Right ventricle myocardium superior (tissue), 1 donor: ENCODE measurements around the gene CCBE1. TPM values are rescaled to one million over a fixed set of nuclear protein-coding genes. Genes with fewer than 3 reads are reported as not detected.
"Not testable (repeated sequence)": the region's sequence is repeated elsewhere in the genome, so short reads cannot be mapped to it uniquely, and the experiment has no call there.

Source experiments
- ATAC-seq: fragments of 200-7000 bp; cut with Tn5 transposase; one replicate; pipeline ENCODE4 v1.9.1; 2020; ENCODE audit warnings: mild to moderate bottlenecking; ENCODE audit not compliant: poor library complexity
- DNase-seq: peaks from one replicate; pipeline ENCODE4 v3.0.0-alpha.2; 2020
- intact Hi-C: fragments of 100-400 bp; cut with DNase I; formaldehyde crosslinking; loops from one replicate; pipeline ENCODE4 v1.11.2; 2022
- total RNA-seq: library from RNA; stranded (reverse); fragmentation: NEBNext Ultra II Directional; extraction: Animal tissue kit (Norgen Biotek cat#: 25700); gene quantifications from one replicate; pipeline ENCODE4 v1.2.1, GENCODE V29; 2021
- donor health status: DM: no; HTN: yes; CAD: no; lungs with severe emphysema.

CCBE1 gene
- total RNA-seq, 1 donor from 2014 or later: 3.9 TPM

DNA sequence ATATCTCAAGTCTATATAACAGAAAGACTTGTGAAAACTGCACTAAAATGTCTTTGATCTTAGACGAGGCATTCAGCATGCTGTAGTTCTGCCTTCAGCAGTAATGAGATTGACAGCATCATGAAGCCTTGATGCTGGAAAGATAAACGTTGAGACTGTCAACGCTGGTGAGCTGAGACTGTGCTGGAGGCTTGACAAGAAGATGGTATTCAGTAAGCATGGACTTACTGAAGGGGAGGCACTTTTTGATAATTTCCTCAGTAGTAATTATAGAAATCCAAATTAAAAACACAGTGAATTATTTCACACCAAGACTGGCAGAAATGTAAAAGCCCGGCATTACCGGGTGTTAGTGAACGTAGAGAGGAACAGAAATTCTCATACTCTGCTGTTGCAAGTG, 162.2 kb downstream of the CCBE1 start:
- no peak for DNase-seq
- intact Hi-C loops: no loop called here
- ATAC-seq: no peak

DNA sequence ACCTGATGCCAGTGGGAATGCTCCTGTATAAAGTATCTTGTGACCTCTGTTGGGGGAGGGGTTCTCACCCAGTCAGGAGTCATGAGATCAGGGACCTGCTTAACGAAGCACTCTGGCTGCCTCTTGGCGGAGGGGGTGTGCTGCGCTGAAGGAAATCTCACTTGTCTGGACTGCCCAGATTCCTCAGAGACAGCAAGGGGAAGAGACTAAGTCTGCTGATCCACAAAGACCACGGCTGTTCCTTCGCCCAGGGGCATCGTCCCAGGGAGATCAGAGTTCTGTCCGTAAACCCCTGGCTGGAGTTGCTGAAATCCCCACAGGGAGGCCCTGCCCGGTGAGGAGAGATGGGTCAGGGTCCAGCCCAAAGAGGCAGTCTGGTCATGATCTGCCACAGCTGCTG, 168.4 kb downstream of the CCBE1 start:
- intact Hi-C loops: no loop called here
- ATAC-seq (no peak), DNase-seq (no peak)

- intact Hi-C loops: no loop called here
- ATAC-seq (no peak), DNase-seq (no peak)
These were observed 176.5 kb downstream of the CCBE1 start for GRCh38 chr18:59520562-59521355.

DNA sequence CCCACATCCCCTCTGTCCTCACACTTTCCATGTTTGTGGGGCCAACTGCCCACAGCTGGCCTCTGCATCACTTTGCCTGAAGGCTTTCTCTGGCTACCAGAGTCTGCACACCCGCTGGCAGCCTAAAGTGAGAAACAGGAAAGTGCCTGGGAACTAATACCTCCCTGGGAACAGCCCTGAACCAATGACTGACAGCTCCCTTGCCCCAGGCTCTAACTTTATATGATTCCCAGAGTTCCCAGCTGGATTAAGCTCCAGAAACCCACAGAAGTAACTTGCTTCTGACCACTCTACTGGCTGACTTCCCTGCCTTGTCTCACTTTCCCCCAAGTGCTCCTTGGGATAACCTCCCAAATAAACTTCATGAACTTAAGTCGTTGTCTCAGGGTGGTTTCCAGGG, 178.5 kb downstream of the CCBE1 start:
- DNase-seq (no peak), ATAC-seq (no peak)
- intact Hi-C loops: no loop called here

DNA sequence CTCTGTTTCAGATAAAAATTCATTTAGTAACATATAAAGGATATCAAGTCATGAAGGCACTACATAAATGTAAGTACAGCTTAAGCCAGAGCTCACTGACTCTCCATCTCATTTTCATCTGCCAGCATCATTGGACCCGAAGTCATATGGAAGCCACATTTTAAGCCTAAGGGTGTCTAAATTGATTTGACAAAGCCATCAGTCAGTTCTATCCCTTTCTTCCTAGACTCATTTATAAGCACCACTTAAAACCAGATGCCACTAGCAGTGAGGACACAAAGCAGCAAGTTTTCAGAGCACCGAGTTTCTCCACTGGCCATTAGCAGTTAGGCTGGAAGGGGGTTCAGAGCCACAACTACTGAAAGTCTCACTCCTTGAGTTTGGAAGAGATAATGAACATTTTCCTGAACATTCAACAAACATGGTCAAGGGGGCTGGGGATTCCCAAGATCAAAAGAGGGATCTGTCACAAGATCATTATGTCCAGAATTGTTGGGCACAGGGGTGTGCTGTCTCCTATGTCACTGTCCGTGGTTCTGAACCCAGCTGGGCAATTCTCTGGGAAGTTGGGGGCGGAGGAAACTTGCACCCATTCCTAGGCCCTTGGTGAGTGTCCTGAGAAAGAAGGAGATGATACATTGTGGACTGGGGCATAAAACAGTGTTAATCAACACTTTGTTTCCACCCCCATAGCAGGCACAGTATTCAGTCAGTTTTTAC, 179.6 kb downstream of the CCBE1 start:
- DNase-seq (no peak), ATAC-seq (peak; percentile 21)
- intact Hi-C loops: no loop called here

DNA sequence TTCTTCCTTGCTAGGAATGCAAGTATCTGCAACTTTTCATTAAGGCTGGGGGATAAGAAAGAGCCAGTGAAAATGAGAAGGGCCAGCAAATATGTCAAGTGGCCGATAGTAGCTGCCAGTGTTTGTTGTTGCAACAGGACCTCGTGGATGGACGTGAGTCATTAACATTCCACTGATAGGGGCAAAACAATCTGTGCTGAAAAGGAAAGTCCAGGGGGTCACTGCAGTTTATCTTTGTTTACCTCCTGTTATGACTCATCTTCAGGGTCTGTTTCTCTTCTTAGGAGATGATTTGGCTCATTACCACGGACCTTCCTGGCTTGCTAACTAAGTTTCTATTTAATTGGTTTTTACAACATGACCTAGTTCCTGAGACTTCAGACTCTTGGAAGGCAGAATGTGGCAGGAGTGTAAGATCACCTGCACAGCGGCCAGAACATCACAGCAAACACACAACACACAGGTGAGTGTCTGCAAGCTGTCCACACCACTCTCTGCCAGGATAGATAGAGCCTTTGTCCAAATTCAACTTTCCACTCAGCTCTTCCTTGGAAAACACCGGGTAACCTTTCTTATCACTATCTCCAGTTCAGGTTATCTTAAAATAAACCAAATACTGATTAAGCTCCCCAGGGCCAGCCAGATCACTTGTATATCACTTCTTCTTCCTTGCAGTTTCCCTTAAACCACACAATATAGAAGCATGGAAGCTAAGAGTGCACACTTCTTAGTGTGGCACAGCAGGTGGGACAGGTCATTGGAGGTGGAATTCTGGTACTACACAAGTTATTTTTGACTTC, 180.7 kb downstream of the CCBE1 start:
- intact Hi-C loops: no loop called here
- ATAC-seq (peak; percentile 86), DNase-seq (no peak)

GRCh38 chr18:59515956-59516355, 181.3 kb downstream of the CCBE1 start:
- ATAC-seq: peak; percentile 20
- intact Hi-C loops, DNase-seq: not testable (repeated sequence)

GRCh38 chr18:59515147-59515546, 182.1 kb downstream of the CCBE1 start:
- intact Hi-C loops: no loop called here
- DNase-seq (no peak), ATAC-seq (no peak)

GRCh38 chr18:59514203-59514602, 183.0 kb downstream of the CCBE1 start:
- peak; percentile 87 for DNase-seq
- intact Hi-C loops: no loop called here

GRCh38 chr18:59512025-59512755, 185.0 kb downstream of the CCBE1 start:
- intact Hi-C loops: no loop called here
- no peak for DNase-seq
- ATAC-seq: no peak

More at GRCh38 chr18:59514203-59514602, 183.0 kb downstream of the CCBE1 start:
- peak; percentile 81 for ATAC-seq

DNA sequence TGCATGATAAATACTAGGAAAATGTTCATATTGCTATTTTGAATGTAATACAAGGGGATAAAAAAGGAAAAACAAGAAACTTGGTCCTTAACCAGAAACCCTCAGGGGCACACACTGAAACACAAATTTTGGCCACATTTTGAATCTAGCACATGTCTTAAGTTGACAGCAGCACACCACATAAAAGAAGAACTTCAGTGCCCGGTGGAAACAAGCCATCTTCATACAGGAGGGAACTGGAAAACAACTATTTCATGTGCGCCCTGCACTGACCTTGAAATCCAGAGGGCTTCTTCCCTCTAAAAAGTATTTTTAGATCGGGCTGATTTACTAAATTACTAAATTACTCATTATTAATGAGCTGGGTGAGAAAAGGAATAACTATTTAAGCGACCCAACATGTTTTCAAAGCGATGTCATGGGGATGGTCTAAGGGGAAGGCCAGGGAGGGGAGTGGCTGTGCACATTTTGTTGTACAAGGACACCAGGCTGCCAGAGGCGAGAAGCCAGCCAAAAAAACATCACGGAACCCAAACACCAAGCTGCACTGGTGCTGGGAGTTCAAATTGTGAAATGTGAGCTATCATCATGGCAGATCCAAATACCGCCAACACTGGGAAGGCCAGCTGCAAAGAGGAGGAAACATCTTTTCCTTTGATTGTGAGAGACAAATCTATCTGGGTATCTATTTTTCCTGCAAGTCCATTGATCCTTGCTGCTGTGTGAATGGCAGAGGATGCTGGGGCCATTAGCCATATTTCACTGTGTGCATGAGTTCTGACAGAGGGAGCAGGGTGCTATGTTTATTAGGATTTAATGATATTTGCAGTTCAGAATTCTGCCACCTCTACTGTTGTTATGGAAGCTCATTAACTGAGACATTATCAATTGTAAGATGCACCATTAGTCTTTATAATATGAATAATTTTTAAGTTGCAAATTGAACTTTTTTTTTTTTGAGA, 187.5 kb downstream of the CCBE1 start:
- ATAC-seq (no peak), DNase-seq (no peak)
- intact Hi-C loops: no loop called here

DNA sequence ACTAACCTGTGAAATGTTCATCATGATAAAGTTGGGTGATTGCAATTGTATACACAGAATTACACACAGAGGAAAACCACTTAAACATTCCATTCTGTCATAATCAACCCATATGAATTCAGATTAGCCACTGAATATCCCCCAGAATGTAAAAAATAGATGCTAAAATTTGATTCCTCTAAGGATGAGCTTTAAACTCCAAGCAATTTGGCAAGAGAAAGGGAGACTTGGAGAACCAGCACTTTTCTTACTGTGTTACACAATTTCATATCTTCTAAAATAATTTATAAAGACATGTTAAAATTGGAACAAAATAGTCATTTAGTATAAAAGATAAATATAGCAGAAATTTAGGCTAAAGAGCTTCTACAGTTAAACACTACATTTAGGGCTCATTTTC, 191.9 kb downstream of the CCBE1 start:
- DNase-seq (no peak), ATAC-seq (no peak)
- intact Hi-C loops: no loop called here

DNA sequence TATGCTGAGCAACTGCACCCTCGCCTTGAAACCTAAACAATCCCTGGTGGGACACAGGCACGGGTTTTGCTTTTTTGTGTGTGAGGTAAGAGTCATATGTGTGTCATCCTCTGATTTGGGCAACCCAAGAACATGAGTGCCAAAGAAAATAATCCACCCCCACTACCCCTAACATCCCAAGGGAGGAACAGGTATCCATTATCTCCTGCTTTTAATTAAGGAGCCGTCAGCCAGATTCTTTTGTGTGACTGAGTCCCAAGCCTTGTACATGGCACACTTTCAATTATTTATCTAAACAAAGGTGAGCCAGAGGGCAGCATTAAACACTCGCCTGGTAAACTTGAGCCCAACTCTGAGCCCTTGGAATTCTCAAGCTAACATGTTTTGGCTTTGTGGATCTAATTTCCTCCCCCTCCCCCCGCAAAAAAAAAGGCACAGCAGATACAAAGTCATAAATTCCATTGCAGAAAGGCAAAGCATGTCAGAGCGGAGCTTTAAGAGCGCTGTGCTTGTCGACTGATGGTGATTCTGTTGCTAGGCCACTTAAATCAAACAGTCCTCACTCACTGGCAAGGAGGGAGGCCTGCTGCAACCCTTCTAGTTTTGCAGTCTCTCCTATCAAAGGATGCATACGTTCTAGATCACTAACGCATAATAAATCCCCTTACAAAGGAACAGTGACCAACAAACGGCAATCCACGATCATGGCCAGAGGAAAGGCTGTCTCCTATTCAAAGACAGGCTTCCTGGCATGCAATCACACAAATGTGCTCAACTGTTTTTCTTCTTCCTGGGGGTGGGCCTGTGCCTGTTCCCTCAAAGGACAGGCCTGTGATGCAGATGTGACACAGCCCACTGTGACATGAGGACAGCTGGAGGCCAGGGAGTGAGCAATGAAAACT, 194.7 kb downstream of the CCBE1 start:
- ATAC-seq: peak; percentile 93
- intact Hi-C loops: no loop called here
- no peak for DNase-seq

GRCh38 chr18:59501920-59502273, 195.3 kb downstream of the CCBE1 start:
- ATAC-seq (peak; percentile 32), DNase-seq (no peak)
- intact Hi-C loops: no loop called here

DNA sequence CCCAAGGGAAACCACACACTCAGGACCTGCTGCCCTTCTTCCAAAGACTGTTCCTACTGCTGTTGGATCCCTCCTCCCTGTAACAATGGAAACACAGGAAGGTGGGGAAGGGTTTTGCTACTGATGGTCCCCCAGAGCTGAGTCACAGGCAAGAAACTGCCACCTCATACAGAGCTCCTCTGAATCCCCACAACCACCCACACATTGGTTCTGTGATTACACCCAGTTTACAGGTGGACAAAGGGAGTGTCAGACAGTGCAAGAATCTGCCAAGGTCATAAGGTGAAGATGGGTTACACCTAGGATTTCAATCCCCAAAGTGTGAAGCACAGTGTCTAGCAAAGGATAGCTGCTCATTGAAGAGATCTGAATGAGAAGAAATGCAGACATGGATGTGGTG, 196.5 kb downstream of the CCBE1 start:
- no peak for DNase-seq
- intact Hi-C loops: no loop called here
- ATAC-seq: no peak

- ATAC-seq (no peak), DNase-seq (no peak)
- intact Hi-C loops: no loop called here
These were observed 198.6 kb downstream of the CCBE1 start for GRCh38 chr18:59498506-59499086.
